ENCODE data around the gene CASP5. TPM values are rescaled to one million over a fixed set of nuclear protein-coding genes. Genes with fewer than 3 reads are reported as not detected.

CASP5 gene
- total and polyA plus RNA-seq, 7 experiments from 2014 or later = 0.45 to 2.9 TPM; not detected in 5

GRCh38 chr11:104967534-104968354 is 55.2 kb downstream of the CASP5 start:
- Mint-ChIP-seq H3K9me3 (peaks cover 0 to 19% (median 6%) of the 10 kb centered on the region in 11 donors), H3K27ac (peak overlapping the region; percentile 94 to 100 (median 97)), H3K4me3 (peak overlapping the region; percentile 90 to 99 (median 96)), H3K4me1 (peaks cover 38 to 54% (median 49%) of the 10 kb centered on the region in 7 donors), H3K27me3 (no peaks in the 10 kb centered on the region), H3K36me3 (peaks cover 15 to 44% (median 27%) of the 10 kb centered on the region in 5 donors)
- H3K36me3 ChIP-seq (ENCODE audit: control insufficient read depth in 2 of 3, insufficient read depth in 3 of 3, low read length in 3 of 3) = no peaks in the 10 kb centered on the region
- POLR2A ChIA-PET = interaction anchor here (0.5 to 1.2 kb wide), 4 partner anchors 17 to 1100 kb away, joined by 3 to 5 read pairs (median 4); no protein-coding TSS in a partner anchor
- peak overlapping the region; percentile 89 for H3K27ac ChIP-seq (ENCODE audit: low read depth, low read length)
- H3K4me3 ChIP-seq (ENCODE audit: low read length) = peak overlapping the region; percentile 67
- peak in 3 of 9 donors; percentile 5 to 13 (median 6) for DNase-seq
- CTCF ChIA-PET = interaction anchor here (0.8 to 3.2 kb wide), 2 partner anchors 22 to 217 kb away, joined by 3 to 8 read pairs; no protein-coding TSS in a partner anchor
- H3K4me1 ChIP-seq (ENCODE audit: control insufficient read depth in 2 of 2, insufficient read depth in 2 of 2, low read length in 2 of 2) = peaks cover 16 to 37% of the 10 kb centered on the region in 2 donors
- intact Hi-C loops (cut with micrococcal nuclease) = loop anchor here (1.0 to 5.0 kb wide), 11 partner anchors 21 to 1110 kb away; partner anchors contain the start of genes CARD16 (in 2 of the 2), AASDHPPT (in 1 of the 2), CASP1 (in 1 of the 2) and KBTBD3 (in 1 of the 2)
- H3K27me3 ChIP-seq (ENCODE audit: control insufficient read depth in 2 of 2, insufficient read depth in 2 of 2, low read length in 2 of 2) = no peaks in the 10 kb centered on the region
- ATAC-seq = no peak
- no peaks in the 10 kb centered on the region for H3K9me3 ChIP-seq (ENCODE audit: control insufficient read depth in 2 of 3, low read length in 3 of 3)

GRCh38 chr11:104965735-104966134 is 57.2 kb downstream of the CASP5 start:
- H3K9me3 Mint-ChIP-seq = peaks cover 0 to 12% (median 2%) of the 10 kb centered on the region in 11 donors
- POLR2A ChIA-PET = no interaction called here
- peaks cover 22 to 60% (median 45%) of the 10 kb centered on the region in 5 donors for H3K36me3 Mint-ChIP-seq
- H3K27me3 Mint-ChIP-seq = no peaks in the 10 kb centered on the region
- Histone ChIP-seq H3K36me3 (ENCODE audit: control insufficient read depth in 2 of 3, insufficient read depth in 3 of 3, low read length in 3 of 3) (peaks cover 0 to 8% (median 0%) of the 10 kb centered on the region in 3 experiments), H3K27me3 (ENCODE audit: control insufficient read depth in 2 of 2, insufficient read depth in 2 of 2, low read length in 2 of 2) (no peaks in the 10 kb centered on the region), H3K4me3 (ENCODE audit: low read length) (peak overlapping the region; percentile 21), H3K27ac (ENCODE audit: low read depth, low read length) (no peak overlapping the region), H3K4me1 (ENCODE audit: control insufficient read depth in 2 of 2, insufficient read depth in 2 of 2, low read length in 2 of 2) (peaks cover 21 to 37% of the 10 kb centered on the region in 2 donors), H3K9me3 (ENCODE audit: control insufficient read depth in 2 of 3, low read length in 3 of 3) (no peaks in the 10 kb centered on the region)
- H3K27ac Mint-ChIP-seq = peak overlapping the region in 3 of 9 donors; percentile 39 to 99 (median 45)
- CTCF ChIA-PET = no interaction called here
- ATAC-seq = no peak
- H3K4me3 Mint-ChIP-seq = peak overlapping the region; percentile 26 to 99 (median 94)
- no peak for DNase-seq
- intact Hi-C loops (cut with micrococcal nuclease) = loop anchor here in 1 of 2 donors (5.0 kb wide), 2 partner anchors 48 to 137 kb away; no protein-coding TSS in a partner anchor
- peaks cover 43 to 73% (median 65%) of the 10 kb centered on the region in 7 donors for H3K4me1 Mint-ChIP-seq

- ATAC-seq = no peak
- Mint-ChIP-seq H3K36me3 (peaks cover 22 to 61% (median 45%) of the 10 kb centered on the region in 5 donors), H3K27ac (no peak overlapping the region), H3K27me3 (no peaks in the 10 kb centered on the region), H3K9me3 (peaks cover 0 to 12% (median 2%) of the 10 kb centered on the region in 11 donors), H3K4me3 (no peak overlapping the region), H3K4me1 (peaks cover 49 to 88% (median 79%) of the 10 kb centered on the region in 7 donors)
- DNase-seq = no peak
- ChIA-PET CTCF (interaction anchor here (0.9 kb wide), 1 partner anchor 17 kb away, joined by 4 read pairs; no protein-coding TSS in a partner anchor), POLR2A (no interaction called here)
- Histone ChIP-seq H3K4me1 (ENCODE audit: control insufficient read depth in 2 of 2, insufficient read depth in 2 of 2, low read length in 2 of 2) (peaks cover 24 to 37% of the 10 kb centered on the region in 2 donors), H3K27ac (ENCODE audit: low read depth, low read length) (no peak overlapping the region), H3K27me3 (ENCODE audit: control insufficient read depth in 2 of 2, insufficient read depth in 2 of 2, low read length in 2 of 2) (no peaks in the 10 kb centered on the region), H3K36me3 (ENCODE audit: control insufficient read depth in 2 of 3, insufficient read depth in 3 of 3, low read length in 3 of 3) (peaks cover 0 to 8% (median 0%) of the 10 kb centered on the region in 3 experiments), H3K4me3 (ENCODE audit: low read length) (no peak overlapping the region), H3K9me3 (ENCODE audit: control insufficient read depth in 2 of 3, low read length in 3 of 3) (no peaks in the 10 kb centered on the region)
- intact Hi-C loops (cut with micrococcal nuclease) = no loop called here
Measured at GRCh38 chr11:104964247-104964646, 58.7 kb downstream of the CASP5 start.

DNA sequence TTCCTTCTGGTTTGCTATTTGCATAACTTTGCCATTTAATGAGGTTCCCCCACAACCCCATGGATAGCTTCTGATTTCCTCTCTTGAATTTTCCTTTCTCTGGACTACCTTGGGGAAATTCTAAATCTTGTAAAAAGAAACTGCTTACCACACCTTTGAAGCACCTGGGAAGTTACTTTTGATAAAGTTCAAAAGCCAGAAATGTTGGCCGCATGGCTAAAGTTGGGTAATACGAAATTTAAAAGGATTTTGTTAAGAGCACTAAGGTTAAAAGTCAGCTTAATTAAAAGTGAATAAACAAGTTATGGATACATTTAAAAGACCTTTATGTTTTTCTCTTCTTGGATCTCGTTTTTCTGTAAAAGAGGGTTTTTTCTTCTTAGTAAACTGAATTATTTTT is 60.1 kb downstream of the CASP5 start:
- DNase-seq (no peak), ATAC-seq (no peak)
- no peak overlapping the region for H3K27ac ChIP-seq (ENCODE audit: low read depth, low read length)
- H3K4me3 Mint-ChIP-seq = peak overlapping the region in 4 of 10 donors; percentile 8 to 47 (median 23)
- no peak overlapping the region for H3K4me3 ChIP-seq (ENCODE audit: low read length)
- POLR2A ChIA-PET = no interaction called here
- H3K4me1 ChIP-seq (ENCODE audit: control insufficient read depth in 2 of 2, insufficient read depth in 2 of 2, low read length in 2 of 2) = peaks cover 20 to 40% of the 10 kb centered on the region in 2 donors
- H3K27ac Mint-ChIP-seq = peak overlapping the region in 1 of 9 donors; percentile 46
- intact Hi-C loops (cut with micrococcal nuclease) = no loop called here
- peaks cover 0 to 8% (median 0%) of the 10 kb centered on the region in 3 experiments for H3K36me3 ChIP-seq (ENCODE audit: control insufficient read depth in 2 of 3, insufficient read depth in 3 of 3, low read length in 3 of 3)
- peaks cover 50 to 94% (median 87%) of the 10 kb centered on the region in 7 donors for H3K4me1 Mint-ChIP-seq
- peaks cover 16 to 69% (median 51%) of the 10 kb centered on the region in 5 donors for H3K36me3 Mint-ChIP-seq
- CTCF ChIA-PET = interaction anchor here (0.8 kb wide), 1 partner anchor 14 kb away, joined by 3 read pairs; no protein-coding TSS in a partner anchor
- H3K9me3 ChIP-seq (ENCODE audit: control insufficient read depth in 2 of 3, low read length in 3 of 3) = no peaks in the 10 kb centered on the region
- peaks cover 0 to 12% (median 2%) of the 10 kb centered on the region in 11 donors for H3K9me3 Mint-ChIP-seq
- no peaks in the 10 kb centered on the region for H3K27me3 Mint-ChIP-seq
- no peaks in the 10 kb centered on the region for H3K27me3 ChIP-seq (ENCODE audit: control insufficient read depth in 2 of 2, insufficient read depth in 2 of 2, low read length in 2 of 2)

DNA sequence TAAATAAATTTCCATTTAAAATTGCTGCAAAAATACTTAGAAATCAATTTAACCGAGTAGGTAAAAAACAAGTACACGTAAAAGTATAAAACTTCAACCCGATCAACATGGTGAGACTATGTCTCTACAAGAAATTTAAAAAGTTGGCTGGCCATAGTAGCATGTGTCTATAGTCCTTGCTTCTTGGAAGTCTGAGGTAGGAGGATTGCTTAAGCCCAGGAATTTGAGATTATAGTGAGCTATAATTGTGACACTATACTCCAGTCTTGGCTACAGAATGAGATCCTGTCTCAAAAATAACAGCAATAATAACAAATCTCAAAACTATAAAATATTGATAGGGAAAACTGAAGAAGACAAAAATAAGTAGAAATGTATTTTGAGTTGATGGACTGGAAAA is 65.7 kb downstream of the CASP5 start:
- Histone ChIP-seq H3K27ac (ENCODE audit: low read depth, low read length) (no peak overlapping the region), H3K4me3 (ENCODE audit: low read length) (no peak overlapping the region), H3K36me3 (ENCODE audit: control insufficient read depth in 2 of 3, insufficient read depth in 3 of 3, low read length in 3 of 3) (peaks cover 8 to 24% (median 20%) of the 10 kb centered on the region in 3 experiments), H3K27me3 (ENCODE audit: control insufficient read depth in 2 of 2, insufficient read depth in 2 of 2, low read length in 2 of 2) (no peaks in the 10 kb centered on the region), H3K9me3 (ENCODE audit: control insufficient read depth in 2 of 3, low read length in 3 of 3) (no peaks in the 10 kb centered on the region), H3K4me1 (ENCODE audit: control insufficient read depth in 2 of 2, insufficient read depth in 2 of 2, low read length in 2 of 2) (peaks cover 20 to 35% of the 10 kb centered on the region in 2 donors)
- H3K27ac Mint-ChIP-seq = peak overlapping the region in 1 of 9 donors; percentile 79
- ATAC-seq (no peak), DNase-seq (no peak)
- intact Hi-C loops (cut with micrococcal nuclease) = no loop called here
- H3K36me3 Mint-ChIP-seq = peaks cover 21 to 54% (median 42%) of the 10 kb centered on the region in 5 donors
- POLR2A ChIA-PET = no interaction called here
- H3K4me3 Mint-ChIP-seq = peak overlapping the region in 3 of 10 donors; percentile 3 to 50 (median 23)
- H3K4me1 Mint-ChIP-seq = peaks cover 44 to 88% (median 77%) of the 10 kb centered on the region in 7 donors
- peaks cover 0 to 5% (median 0%) of the 10 kb centered on the region in 11 donors for H3K9me3 Mint-ChIP-seq
- H3K27me3 Mint-ChIP-seq = no peaks in the 10 kb centered on the region
- CTCF ChIA-PET = no interaction called here

DNA sequence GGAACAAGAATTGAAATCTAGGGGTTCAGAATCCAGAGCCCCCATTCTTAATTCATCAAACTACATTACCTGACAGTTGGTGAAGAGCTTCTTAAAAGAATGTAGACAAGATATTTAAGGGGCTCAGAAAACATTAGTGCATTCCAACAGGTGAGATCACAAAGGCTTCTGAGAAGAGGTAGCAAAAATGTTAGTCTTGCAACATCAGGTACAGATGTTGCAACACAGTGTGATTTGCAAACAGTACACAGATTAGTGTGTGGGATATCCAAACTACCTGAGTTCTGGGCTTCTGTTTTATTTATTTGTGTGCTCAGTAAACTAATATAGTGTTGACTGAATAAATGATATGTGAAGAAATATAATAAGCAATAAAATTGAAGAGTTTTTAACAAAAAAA is 66.4 kb downstream of the CASP5 start:
- CTCF ChIA-PET = no interaction called here
- DNase-seq (no peak), ATAC-seq (no peak)
- intact Hi-C loops (cut with micrococcal nuclease) = no loop called here
- peaks cover 44 to 81% (median 70%) of the 10 kb centered on the region in 7 donors for H3K4me1 Mint-ChIP-seq
- H3K4me3 Mint-ChIP-seq = peak overlapping the region in 6 of 10 donors; percentile 10 to 44 (median 18)
- Histone ChIP-seq H3K9me3 (ENCODE audit: control insufficient read depth in 2 of 3, low read length in 3 of 3) (no peaks in the 10 kb centered on the region), H3K27ac (ENCODE audit: low read depth, low read length) (no peak overlapping the region), H3K4me1 (ENCODE audit: control insufficient read depth in 2 of 2, insufficient read depth in 2 of 2, low read length in 2 of 2) (peaks cover 20 to 35% of the 10 kb centered on the region in 2 donors), H3K27me3 (ENCODE audit: control insufficient read depth in 2 of 2, insufficient read depth in 2 of 2, low read length in 2 of 2) (no peaks in the 10 kb centered on the region), H3K4me3 (ENCODE audit: low read length) (no peak overlapping the region), H3K36me3 (ENCODE audit: control insufficient read depth in 2 of 3, insufficient read depth in 3 of 3, low read length in 3 of 3) (peaks cover 8 to 29% (median 27%) of the 10 kb centered on the region in 3 experiments)
- peaks cover 18 to 51% (median 39%) of the 10 kb centered on the region in 5 donors for H3K36me3 Mint-ChIP-seq
- POLR2A ChIA-PET = interaction anchor here (1.6 kb wide), 1 partner anchor 79 kb away, joined by 3 read pairs; no protein-coding TSS in a partner anchor
- H3K27me3 Mint-ChIP-seq = no peaks in the 10 kb centered on the region
- H3K9me3 Mint-ChIP-seq = peaks cover 0 to 5% (median 0%) of the 10 kb centered on the region in 11 donors
- H3K27ac Mint-ChIP-seq = peak overlapping the region in 3 of 9 donors; percentile 13 to 79 (median 20)

Data from naive thymus-derived CD4-positive, alpha-beta T cell (primary cell).